Esophagus mucosa (tissue), 1 donor: Measurements from ENCODE around the gene EXO5. TPM values are rescaled to one million over a fixed set of nuclear protein-coding genes. Genes with fewer than 3 reads are reported as not detected.
"Not testable (repeated sequence)": the region's sequence is repeated elsewhere in the genome, so short reads cannot be mapped to it uniquely, and the experiment has no call there.

Experiments used
- ATAC-seq: fragments of 200-7000 bp; cut with Tn5 transposase; one replicate; pipeline ENCODE4 v1.9.1; 2020
- total RNA-seq: library from RNA; stranded (reverse); gene quantifications from one replicate; pipeline ENCODE4 v1.2.4, GENCODE V29; 2023
- donor health status: DM: yes; HTN: yes; CAD: no.

EXO5 gene, protein sequence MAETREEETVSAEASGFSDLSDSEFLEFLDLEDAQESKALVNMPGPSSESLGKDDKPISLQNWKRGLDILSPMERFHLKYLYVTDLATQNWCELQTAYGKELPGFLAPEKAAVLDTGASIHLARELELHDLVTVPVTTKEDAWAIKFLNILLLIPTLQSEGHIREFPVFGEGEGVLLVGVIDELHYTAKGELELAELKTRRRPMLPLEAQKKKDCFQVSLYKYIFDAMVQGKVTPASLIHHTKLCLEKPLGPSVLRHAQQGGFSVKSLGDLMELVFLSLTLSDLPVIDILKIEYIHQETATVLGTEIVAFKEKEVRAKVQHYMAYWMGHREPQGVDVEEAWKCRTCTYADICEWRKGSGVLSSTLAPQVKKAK
- total RNA-seq, result 3.0 TPM

DNA sequence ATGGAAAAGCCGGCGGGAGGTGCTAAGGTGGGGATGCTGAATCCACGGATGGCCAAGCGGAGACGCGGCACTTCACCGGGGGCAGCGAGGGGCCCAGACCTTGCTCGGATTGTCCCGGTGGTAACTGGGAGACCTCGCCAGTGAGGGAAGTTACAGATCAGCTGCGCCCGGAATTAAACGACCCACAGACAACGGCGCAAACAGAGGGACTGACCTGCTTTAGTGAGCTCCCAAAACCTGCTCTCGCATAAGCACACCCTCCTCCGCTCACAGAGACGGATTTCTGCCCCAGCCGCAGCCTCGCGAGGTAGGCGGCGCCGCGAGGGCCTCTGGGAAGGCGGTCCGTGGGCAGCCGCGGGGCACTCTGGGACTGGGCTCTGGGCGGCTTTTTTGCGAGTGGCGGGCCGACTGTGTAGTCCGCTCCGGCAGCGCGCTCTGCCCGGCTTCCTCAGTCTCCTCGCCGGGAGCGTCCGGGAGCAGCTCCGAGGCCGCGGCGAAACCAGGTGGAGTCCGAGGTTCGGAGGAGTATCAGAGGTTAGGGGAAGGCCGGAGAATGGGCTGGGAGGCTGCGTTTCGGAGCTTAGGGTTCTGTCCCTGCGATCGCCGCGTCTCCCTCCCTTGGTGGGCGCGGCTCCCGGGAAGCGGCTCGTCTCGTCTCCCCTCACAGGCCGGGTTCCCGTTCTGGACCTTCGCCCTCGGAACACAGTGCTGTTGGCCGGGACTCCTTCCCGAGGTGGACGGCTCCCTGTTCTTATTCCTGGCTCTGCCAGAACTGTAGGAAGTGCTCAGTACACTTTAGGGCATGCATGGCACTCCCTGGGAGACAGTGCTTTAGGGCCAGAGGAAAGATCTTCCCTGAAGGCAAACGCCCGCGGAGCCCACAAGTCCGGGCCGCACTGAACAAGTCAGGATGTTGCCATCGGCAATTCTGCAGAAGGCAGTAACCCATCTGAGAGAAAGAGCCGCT lies at the start of gene EXO5:
EXO5 (plus strand) TSS at position 393 of the 967 bp plus-strand sequence. CDS start 5,778 bp downstream, outside the sequence.
- ATAC-seq, result peak; percentile 94

DNA sequence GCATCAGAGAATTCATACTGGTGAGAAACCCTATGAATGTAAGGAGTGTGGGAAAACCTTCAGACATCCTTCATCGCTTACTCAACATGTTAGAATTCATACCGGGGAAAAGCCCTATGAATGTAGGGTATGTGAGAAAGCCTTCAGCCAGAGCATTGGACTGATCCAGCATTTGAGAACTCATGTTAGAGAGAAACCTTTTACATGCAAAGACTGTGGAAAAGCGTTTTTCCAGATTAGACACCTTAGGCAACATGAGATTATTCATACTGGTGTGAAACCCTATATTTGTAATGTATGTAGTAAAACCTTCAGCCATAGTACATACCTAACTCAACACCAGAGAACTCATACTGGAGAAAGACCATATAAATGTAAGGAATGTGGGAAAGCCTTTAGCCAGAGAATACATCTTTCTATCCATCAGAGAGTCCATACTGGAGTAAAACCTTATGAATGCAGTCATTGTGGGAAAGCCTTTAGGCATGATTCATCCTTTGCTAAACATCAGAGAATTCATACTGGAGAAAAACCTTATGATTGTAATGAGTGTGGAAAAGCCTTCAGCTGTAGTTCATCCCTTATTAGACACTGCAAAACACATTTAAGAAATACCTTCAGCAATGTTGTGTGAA lies 45.5 kb upstream of the EXO5 start:
- no peak for ATAC-seq

DNA sequence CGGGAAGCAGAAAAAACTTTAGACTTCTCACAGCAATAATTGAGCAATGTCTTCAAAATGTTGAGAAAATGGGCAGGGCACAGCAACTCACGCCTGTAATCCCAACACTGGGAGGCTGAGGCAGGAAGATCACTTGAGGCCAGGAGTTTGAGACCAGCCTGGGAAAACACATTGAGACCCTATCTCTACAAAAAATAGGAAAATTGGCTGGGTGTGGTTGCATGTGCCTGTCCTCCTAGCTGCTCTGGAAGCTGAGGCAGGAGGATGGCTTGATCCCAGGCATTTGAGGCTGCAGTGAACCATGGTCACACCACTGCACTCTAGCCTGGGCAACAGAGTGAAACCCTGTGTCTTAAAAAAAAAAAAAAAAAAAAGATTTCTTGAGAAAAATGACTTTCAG lies 39.2 kb upstream of the EXO5 start:
- ATAC-seq, result no peak

DNA sequence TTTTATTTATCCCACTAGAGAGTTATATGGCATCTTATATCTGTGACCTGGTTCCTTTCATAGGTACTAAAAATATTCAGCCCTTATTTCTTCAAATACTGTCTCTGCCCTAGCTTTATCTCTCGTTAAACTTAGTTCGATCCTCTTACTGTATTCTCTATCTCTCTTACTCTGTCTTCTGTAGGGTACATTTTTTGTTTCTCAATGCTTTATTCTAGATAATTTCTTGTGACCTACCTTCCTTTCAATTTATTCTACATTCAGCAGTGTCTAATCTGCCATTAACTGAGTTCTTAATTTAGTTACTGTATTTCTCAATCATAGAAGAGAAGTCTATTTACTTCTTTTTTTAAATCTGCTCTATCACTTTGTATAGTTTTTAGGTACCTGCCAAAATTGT lies 33.3 kb upstream of the EXO5 start:
- ATAC-seq, result no peak

DNA sequence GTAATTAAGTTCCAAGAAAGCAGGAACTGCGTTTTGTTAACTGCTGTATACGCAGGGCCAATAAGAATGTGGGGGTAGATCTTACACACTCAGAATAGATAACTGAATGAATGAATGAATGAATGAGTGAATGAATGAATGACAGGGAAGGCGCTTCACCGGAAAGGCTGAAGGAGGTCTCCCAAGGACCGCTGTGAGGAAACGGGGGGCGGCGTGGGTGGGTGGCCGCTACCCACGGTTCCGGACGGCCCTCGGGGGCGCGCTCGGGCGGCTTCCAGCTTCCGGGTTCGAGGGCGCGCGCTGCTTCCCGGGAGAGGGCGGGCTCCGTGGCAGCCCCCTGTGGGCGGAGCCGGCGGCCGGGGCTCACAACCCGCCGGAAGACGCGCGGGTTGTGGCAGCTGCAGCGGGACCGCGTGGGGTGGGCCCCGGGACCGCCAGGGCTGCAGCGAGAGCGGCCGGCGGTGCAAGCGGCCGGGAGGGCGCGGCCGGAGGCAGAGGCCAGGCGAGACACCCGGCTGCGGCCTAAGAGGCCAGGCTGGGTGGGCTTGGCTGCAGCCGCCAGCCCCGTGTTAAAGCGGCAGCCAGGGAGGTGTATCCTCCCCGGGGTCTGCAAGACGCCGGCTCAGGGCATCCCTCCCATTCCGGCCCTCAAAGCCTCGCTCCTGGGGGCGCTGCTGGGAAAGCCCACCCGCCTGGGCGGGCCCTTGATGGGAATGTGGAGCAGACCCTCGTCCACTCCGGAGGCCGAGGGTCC lies 31.5 kb upstream of the EXO5 start, which contains the start of gene ZFP69:
ZFP69 (plus strand) TSS at position 367 of the 754 bp plus-strand sequence. CDS start 2,072 bp downstream, outside the sequence.
- ATAC-seq, result peak; percentile 82

DNA sequence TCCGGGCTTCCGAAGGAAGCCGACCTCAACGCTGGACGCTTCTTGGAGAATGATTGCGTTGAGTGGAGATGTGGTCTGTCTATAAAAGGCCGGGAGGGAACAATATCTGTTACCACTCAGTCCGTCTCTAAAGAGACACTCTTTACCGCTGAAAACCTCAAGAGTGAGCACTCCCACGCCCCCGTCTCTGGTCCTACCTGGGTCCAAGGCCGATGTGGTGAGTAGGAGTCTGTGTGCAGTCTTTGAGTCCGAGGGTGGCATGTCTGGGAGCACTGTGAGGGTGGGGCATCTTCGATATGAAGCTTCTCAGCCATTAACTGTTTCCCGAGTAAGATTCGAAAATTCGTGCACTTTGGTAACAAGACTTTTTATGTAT lies 30.9 kb upstream of the EXO5 start:
- peak; percentile 50 for ATAC-seq

DNA sequence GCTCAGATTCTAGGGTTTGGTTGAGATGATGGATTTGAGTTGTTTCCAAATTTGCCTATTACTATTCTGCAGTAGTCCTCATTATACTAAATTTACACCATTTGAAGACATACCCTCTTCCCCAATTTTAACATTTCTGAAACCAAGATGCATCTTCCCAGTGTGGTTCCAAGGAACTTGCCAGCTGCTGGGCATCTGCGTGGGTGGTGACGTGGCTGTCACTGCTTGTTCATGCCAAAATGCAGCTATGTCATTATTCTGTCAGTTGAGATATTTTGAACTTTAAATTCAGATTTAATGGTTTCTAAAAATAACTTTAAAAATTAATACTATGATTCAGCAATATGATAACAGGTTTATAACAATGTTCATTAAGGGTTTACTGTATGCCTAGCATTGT lies 30.3 kb upstream of the EXO5 start:
- ATAC-seq, result no peak

DNA sequence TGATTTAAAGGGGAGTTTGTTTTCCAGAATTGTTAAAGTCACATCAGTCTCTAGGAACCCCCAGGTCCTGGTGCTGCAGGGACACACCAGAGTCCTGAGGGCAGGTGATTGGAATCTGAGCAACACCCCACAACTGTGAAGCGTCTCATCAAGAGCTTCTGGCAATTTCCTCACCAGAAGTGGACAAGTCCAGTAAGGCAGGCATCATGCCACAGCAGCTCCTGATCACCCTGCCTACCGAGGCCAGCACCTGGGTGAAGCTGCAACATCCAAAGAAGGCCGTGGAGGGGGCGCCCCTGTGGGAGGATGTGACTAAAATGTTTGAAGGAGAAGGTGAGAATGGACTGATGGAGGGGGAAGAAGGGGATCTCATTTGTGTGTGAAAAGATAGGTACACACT lies 29.4 kb upstream of the EXO5 start:
- ATAC-seq, result no peak

DNA sequence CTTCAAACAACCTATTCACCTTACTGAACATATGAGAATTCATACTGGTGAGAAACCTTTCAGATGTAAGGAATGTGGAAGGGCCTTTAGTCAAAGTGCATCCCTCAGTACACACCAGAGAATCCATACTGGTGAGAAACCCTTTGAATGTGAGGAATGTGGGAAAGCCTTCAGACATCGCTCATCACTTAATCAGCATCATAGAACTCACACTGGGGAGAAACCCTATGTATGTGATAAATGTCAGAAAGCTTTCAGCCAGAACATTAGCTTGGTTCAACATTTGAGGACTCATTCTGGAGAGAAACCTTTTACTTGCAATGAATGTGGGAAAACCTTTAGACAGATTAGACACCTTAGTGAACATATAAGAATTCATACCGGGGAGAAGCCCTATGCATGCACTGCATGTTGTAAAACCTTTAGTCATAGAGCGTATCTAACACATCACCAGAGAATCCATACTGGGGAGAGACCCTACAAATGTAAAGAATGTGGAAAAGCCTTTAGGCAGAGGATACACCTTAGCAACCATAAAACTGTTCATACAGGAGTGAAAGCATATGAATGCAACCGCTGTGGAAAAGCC lies 13.2 kb upstream of the EXO5 start:
- ATAC-seq, result no peak

DNA sequence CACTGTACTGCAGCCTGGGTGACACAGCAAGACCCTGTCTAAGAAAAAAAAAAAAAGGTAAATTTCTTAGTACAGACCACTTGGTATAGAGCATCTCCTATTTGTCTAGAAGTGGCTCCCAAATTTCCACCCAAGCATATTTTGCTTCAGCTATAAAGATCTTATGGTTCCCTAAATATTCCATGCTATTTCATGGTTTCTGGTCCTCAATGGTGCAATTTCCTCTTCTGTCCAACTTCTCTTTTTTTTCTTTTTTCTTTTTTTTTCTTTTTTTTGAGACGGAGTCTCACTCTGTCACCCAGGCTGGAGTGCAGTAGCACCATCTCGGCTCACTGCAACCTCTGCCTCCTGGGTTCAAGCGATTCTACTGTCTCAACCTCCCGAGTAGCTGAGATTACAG lies 5.9 kb upstream of the EXO5 start:
- not testable (repeated sequence) for ATAC-seq

DNA sequence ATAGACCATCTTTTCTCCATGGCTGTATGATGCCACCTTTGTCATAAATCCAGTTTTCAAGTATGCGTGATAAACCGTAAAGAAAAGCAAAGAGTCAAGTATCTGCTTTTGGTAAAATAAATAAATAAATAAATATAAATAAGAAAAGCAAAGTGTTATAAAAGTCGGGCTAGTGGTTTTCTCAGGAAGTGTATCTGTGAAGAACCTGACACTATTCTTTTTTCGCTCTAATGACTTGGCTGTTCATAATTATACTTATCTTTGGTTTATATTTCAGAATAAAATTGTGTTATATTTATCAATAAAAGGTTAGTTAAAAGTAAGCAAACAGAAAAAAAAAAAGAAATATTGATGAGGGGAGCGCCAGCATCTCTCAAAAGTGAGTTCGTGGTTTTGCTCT lies 594 bp upstream of the EXO5 start:
- no peak for ATAC-seq

DNA sequence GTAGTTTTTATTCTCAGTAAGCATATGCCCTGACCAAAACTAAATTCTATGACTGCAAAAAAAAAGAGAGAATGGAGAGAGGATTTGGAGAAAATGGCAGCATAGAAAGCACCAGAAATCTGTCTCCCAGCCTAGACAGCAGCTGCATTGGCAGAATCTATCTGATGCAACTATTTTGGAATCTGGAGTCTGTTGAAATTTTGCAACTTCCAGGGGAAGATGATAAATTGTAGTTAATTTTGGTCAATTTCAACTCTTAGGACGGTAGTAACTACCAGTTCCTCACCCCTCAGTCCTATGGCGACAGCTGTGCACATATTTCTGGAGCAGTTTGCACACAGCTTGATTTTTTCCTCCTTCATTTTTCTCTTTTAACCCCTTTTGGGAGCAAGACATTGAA lies 10.9 kb downstream of the EXO5 start:
- ATAC-seq, result no peak

DNA sequence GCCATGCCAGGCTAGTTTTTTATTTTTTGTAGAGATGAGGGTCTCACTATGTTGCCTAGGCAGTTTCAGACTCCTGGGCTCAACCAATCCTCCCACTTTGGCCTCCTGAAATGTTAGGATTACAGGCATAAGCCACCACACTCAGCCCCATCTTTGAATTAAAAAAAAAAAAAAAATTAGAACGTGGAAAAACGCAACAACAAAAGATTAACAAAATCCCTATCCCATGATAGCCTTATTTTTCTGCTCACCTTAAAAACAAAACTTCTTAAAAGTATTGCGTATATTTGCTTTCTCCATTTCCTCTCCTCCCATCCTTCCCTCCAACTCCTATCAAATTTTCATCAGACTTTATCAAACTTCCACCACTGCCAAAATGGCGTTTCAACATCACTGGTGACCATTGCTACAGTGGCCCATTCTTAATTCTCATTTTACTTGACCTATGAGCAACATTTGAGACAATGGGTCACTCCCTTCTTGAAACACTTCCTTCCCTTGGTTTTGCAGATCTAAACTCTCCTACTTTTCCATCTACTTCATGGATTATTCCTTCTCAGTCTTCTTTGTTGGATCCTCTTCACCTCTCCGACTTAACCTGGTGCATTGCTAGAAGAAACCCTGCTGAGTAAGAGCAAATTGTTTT lies 22.3 kb downstream of the EXO5 start:
- ATAC-seq, result no peak

DNA sequence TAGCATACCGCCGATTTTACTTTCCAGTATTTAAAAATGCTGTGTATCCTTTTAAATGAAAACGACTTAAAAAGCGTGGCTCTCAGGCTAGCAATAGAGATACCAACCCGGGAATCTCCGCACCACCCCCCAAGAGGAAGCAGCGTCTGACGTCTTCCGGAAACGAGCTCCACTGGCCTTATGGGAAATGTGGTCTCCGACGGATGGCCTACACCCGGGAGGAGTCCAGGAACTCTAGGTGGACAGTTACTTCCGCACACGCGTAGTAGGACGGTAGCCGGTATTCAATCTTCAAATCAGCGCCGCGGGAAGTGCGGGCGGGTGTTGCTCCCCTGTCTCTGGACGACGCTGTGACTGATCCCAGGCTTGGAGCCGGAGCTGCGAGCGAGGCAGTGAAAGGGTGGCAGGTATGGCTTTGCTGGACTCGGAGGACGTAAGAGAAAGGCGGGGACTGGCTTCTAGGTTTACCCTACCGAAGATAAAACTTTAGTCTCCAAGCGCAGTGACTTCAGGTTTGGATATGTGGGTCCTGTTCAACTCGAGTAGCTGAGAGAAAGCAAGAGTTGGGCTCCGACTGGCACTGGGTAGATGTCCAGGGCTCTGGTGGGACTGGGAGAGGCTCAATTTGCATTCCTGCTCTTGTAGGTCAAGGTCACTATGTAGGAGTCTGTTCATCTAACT lies 23.0 kb downstream of the EXO5 start, which contains the start of gene ZNF684:
ZNF684 (plus strand) TSS at position 257 of the 681 bp plus-strand sequence. CDS start 1,530 bp downstream, outside the sequence.
- peak; percentile 99 for ATAC-seq

DNA sequence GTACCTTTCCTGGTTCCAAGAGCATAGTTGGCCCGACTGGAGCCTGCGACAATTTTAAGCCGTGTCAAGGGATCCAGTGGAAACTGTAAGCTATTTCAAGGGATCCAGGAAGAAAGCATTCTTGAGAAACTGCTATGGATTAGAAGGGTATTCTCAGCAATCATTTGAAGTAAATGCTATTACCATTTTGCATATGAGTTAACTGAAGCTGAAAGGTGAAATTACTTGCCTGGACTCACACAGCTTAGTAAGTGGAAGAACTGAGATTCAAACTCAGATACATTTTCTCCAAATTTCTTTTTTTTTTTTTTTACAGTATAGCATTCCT lies 23.5 kb downstream of the EXO5 start:
- no peak for ATAC-seq

DNA sequence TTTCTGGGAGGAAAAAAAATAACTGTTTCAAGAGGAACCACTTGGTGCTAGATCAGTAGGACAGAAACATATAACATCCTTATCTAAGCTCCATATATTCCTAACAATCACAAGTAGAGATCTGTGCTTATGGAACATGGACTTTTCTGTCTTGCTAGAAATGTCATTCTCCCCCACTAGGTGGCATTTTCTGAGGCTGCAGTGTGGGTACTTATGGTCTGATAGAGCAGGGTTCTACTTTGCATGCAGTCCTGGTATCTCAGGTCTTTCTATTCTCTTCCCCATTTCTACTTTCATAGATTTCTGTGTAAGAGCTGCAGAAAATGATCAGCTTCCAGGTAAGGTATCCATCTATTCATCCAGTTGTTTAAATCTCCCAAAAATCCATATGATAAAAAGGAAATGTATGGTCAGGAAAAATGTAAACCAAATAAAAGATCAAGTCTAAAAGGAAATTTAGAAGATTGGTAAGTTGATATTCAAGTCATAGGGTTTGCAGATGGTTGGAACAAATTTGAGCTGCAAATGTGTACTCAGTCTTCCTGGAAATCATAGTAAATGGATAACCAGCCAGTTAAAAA lies 24.4 kb downstream of the EXO5 start:
- peak; percentile 24 for ATAC-seq

DNA sequence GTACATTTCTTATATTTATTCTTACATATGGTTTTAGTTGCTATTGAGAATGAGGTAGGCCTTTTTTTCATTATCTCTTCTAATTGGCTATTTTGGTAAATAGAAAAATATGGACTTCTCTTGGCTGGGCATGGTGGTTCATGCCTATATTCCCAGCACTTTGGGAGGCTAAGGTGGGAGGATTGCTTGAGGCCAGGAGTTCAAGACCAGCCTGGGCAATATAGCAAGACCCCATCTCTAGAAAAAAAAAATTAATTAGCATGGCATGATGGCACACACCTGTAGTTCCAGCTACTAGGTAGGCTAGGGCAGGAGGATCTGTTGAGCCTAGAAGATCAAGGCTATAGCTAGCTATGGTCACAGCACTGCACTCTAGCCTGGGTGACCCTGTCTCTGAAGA lies 26.0 kb downstream of the EXO5 start:
- no peak for ATAC-seq

DNA sequence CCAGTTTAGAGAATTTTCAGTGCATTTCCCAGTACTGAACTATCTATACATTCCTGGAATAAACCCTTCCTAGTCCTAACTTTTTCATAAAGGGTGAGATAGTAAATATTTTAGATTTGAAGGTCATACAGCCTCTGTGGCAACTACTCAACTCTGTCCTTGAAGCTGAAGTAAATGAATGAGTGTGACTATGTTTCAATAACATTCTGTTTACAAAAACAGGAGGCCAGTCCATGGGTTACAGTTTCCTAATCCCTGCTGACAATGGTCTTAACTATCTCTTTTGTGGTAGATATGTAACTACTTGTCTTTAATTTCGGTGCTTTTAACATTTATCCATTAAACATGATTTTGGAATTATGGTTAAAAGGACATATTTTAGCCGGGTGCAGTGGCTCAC lies 27.2 kb downstream of the EXO5 start:
- ATAC-seq, result no peak

DNA sequence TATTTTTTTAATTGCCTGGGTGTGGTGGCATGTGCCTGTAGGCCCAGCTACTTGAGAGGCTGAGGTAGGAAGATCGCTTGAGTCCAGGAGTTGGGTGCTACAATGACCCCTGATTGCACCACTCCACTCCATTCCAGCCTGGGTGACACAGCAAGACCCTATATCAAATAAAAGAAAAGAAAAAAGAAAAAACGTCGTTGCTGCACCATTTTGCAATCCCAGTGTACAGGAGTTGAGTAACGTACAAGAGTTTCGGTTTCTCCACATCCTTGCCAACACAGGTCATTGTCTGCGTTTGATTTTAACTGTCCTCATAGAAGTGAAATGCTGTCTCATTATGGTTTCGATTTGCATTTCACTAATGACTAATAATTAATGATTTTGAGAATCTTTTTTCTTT lies 30.8 kb downstream of the EXO5 start:
- no peak for ATAC-seq

DNA sequence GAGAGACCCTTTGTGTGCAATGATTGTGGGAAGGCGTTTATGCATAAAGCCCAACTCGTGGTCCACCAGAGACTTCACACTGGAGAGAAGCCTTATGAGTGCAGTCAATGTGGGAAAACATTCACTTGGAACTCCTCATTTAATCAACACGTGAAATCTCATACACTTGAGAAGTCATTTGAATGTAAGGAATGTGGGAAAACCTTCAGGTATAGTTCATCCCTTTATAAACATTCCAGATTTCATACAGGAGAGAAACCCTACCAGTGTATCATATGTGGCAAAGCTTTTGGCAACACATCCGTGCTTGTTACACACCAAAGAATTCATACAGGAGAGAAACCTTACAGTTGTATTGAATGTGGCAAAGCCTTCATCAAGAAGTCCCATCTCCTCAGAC lies 38.4 kb downstream of the EXO5 start:
- no peak for ATAC-seq
